PC-9 (cell line): ENCODE data around the gene SLC1A7.

Experiments
- EZH2 ChIP-seq: fragments of 200-600 bp; sonication (generic); IDR thresholded peaks from 2 replicates; pipeline ENCODE4 v1.8.0; 2017; ENCODE audit warnings: antibody characterized with exemption, low read depth
- TF ChIP-seq, protein P1 (sequence below): fragments of 200-600 bp; sonication (generic); conservative IDR thresholded peaks from 2 replicates; pipeline ENCODE4 v1.6.1; 2017; ENCODE audit warnings: mixed run types, antibody characterized with exemption, mild to moderate bottlenecking, moderate library complexity

DNA sequence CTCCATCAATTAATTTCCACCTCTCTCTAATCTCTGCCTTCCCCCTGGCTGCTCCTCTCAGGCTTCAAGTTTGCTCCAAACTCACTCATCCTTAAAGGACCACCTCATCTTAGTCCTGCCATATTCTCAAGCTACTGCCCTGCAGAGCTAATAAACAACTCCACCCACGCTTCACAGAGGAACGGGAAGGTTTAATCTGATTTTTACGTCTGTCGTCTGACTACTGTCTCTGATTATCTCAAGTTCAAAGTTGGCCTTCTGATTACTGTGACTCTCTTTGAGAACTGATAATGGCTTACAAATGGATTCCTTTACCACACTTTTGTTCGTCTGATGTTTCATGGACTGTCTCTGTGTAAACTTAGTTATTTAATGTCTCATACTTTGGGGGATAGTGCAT lies 46.6 kb upstream of the SLC1A7 start:
- TF ChIP-seq, protein P1, sequence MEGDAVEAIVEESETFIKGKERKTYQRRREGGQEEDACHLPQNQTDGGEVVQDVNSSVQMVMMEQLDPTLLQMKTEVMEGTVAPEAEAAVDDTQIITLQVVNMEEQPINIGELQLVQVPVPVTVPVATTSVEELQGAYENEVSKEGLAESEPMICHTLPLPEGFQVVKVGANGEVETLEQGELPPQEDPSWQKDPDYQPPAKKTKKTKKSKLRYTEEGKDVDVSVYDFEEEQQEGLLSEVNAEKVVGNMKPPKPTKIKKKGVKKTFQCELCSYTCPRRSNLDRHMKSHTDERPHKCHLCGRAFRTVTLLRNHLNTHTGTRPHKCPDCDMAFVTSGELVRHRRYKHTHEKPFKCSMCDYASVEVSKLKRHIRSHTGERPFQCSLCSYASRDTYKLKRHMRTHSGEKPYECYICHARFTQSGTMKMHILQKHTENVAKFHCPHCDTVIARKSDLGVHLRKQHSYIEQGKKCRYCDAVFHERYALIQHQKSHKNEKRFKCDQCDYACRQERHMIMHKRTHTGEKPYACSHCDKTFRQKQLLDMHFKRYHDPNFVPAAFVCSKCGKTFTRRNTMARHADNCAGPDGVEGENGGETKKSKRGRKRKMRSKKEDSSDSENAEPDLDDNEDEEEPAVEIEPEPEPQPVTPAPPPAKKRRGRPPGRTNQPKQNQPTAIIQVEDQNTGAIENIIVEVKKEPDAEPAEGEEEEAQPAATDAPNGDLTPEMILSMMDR, result no peak
- TF ChIP-seq EZH2, result no peak
